Left colon (tissue), 2 donors: ENCODE measurements around the gene CFAP58. TPM values are rescaled to one million over a fixed set of nuclear protein-coding genes. Genes with fewer than 3 reads are reported as not detected.

Experiments used
- ATAC-seq: fragments of 200-7000 bp; cut with Tn5 transposase; one replicate; pipeline ENCODE4 v1.9.1; 2020; ENCODE audit warnings: mild to moderate bottlenecking, moderate library complexity
- DNase-seq, 2 donors: peaks; one replicate each; pipeline ENCODE4 v3.0.0-alpha.2; 2020
- intact Hi-C, 2 donors: fragments of 100-400 bp; cut with DNase I in 1 of 2; cut with micrococcal nuclease in 1 of 2; formaldehyde crosslinking; loops; one replicate each; pipeline versions ENCODE4 v1.11.2 to v1.14.0; 2022; cut with DNase I, micrococcal nuclease
- total RNA-seq, 2 donors: library from RNA; stranded (reverse); fragmentation: NEBNext Ultra II Directional; extraction: Animal tissue kit (Norgen Biotek cat#: 25700); gene quantifications; one replicate each; pipeline ENCODE4 v1.2.1, GENCODE V29; 2021
- donor health status: DM: no; HTN: no; CAD: no.
- donor health status: DM: yes; HTN: yes; CAD: no.

CFAP58 gene
- total RNA-seq, 2 donors from 2014 or later, result 0.09 to 0.20 TPM

GRCh38 chr10:104318810-104319741 lies 34.6 kb upstream of the CFAP58 start:
- intact Hi-C loops, result no loop called here
- DNase-seq, result peak in 1 of 2 donors; percentile 28
- ATAC-seq, result no peak

GRCh38 chr10:104321226-104321625 lies 32.4 kb upstream of the CFAP58 start:
- DNase-seq, result peak in 1 of 2 donors; percentile 24
- intact Hi-C loops, result no loop called here

GRCh38 chr10:104321725-104322415 lies 31.8 kb upstream of the CFAP58 start:
- ATAC-seq (peak; percentile 12), DNase-seq (peak in 1 of 2 donors; percentile 15)
- intact Hi-C loops, result no loop called here

More at GRCh38 chr10:104321226-104321625, 32.4 kb upstream of the CFAP58 start:
- ATAC-seq, result no peak

- ATAC-seq, result peak; percentile 61
- intact Hi-C loops, result no loop called here
- no peak for DNase-seq
Measured at GRCh38 chr10:104322416-104322782, 31.2 kb upstream of the CFAP58 start.

- ATAC-seq, result no peak
- no peak for DNase-seq
- intact Hi-C loops, result no loop called here
Measured at GRCh38 chr10:104323085-104323484, 30.5 kb upstream of the CFAP58 start.

GRCh38 chr10:104323760-104324201 lies 29.9 kb upstream of the CFAP58 start:
- no peak for DNase-seq
- ATAC-seq, result no peak

GRCh38 chr10:104324221-104324686 lies 29.4 kb upstream of the CFAP58 start:
- peak in 1 of 2 donors; percentile 22 for DNase-seq
- ATAC-seq, result no peak

More at GRCh38 chr10:104323760-104324201, 29.9 kb upstream of the CFAP58 start:
- intact Hi-C loops, result no loop called here

GRCh38 chr10:104324931-104325330 lies 28.7 kb upstream of the CFAP58 start:
- DNase-seq, result no peak
- intact Hi-C loops, result no loop called here
- no peak for ATAC-seq

More at GRCh38 chr10:104324221-104324686, 29.4 kb upstream of the CFAP58 start:
- intact Hi-C loops, result no loop called here

- ATAC-seq (no peak), DNase-seq (no peak)
- intact Hi-C loops, result no loop called here
Measured at GRCh38 chr10:104325436-104326435, 27.9 kb upstream of the CFAP58 start.

GRCh38 chr10:104326991-104327610 lies 26.5 kb upstream of the CFAP58 start:
- ATAC-seq, result no peak
- no peak for DNase-seq
- intact Hi-C loops, result no loop called here

- ATAC-seq (no peak), DNase-seq (peak in 1 of 2 donors; percentile 39)
- intact Hi-C loops, result no loop called here
Measured at GRCh38 chr10:104327745-104328645, 25.6 kb upstream of the CFAP58 start.

GRCh38 chr10:104328646-104328895 lies 25.1 kb upstream of the CFAP58 start:
- intact Hi-C loops, result no loop called here
- no peak for DNase-seq
- ATAC-seq, result no peak

- intact Hi-C loops, result no loop called here
- peak in 1 of 2 donors; percentile 30 for DNase-seq
- no peak for ATAC-seq
Measured at GRCh38 chr10:104328896-104329710, 24.5 kb upstream of the CFAP58 start.

- no peak for ATAC-seq
- intact Hi-C loops, result no loop called here
- DNase-seq, result no peak
Measured at GRCh38 chr10:104329735-104330134, 23.9 kb upstream of the CFAP58 start.

GRCh38 chr10:104330168-104331110 lies 23.2 kb upstream of the CFAP58 start:
- ATAC-seq, result peak; percentile 61
- no peak for DNase-seq
- intact Hi-C loops, result no loop called here
